IPS-20b (cell line): ENCODE data around the gene SLC25A45.

Experiments
- H3K27ac ChIP-seq: one replicate; pipeline ENCODE4 v1.5.1; 2013; ENCODE audit warnings: low read length
- H3K27me3 ChIP-seq: 2 replicates; pipeline ENCODE4 v1.6.1; 2013; ENCODE audit warnings: mild to moderate bottlenecking, low read length, inconsistent platforms; ENCODE audit not compliant: insufficient read depth
- H3K36me3 ChIP-seq: 2 replicates; pipeline ENCODE4 v1.6.1; 2013; ENCODE audit warnings: low read depth, mild to moderate bottlenecking, inconsistent platforms, low read length, moderate library complexity; ENCODE audit not compliant: insufficient read depth
- H3K4me1 ChIP-seq: 2 replicates; pipeline ENCODE4 v1.6.1; 2013; ENCODE audit warnings: mild to moderate bottlenecking, control low read depth, inconsistent platforms, low read length, moderate library complexity; ENCODE audit not compliant: insufficient read depth
- H3K4me3 ChIP-seq: 2 replicates; pipeline ENCODE4 v1.5.1; 2013; ENCODE audit warnings: mild to moderate bottlenecking, low read length, inconsistent platforms
- H3K9ac ChIP-seq: 2 replicates; pipeline ENCODE4 v1.6.1; 2013; ENCODE audit warnings: low read depth, mild to moderate bottlenecking, inconsistent platforms, low read length, moderate library complexity
- H3K9me3 ChIP-seq: 2 replicates; pipeline ENCODE4 v1.6.1; 2013; ENCODE audit warnings: mild to moderate bottlenecking, low read depth, low read length, inconsistent platforms; ENCODE audit not compliant: insufficient read depth

SLC25A45 gene

DNA sequence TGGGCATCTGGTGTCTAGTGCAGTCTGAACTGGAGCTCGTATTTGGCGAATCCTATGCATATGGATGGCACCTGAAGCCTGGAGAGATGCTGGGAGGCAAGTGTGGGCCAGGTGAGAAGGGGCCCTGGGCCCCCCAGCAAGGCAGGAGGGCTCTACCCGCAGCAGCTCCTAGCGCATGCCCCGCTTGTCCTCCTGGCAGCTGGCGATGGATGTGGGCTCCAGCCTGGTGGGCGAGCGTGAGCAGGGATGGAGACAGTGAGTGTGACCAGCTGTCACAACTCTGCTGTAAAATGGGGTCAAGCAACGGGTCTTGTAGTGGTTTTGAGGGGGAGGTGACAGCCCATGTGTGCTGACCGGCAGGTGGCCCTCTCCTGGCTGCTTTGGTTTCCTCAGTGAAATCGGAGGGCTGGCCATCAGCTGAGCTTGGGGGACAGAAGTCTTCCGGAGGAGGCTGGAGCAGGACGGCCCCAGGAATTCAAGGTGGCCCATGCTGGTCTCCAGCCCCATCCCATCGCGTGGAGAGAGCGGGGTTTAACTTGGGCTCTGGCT lies 16.0 kb upstream of the SLC25A45 start:
- Histone ChIP-seq H3K4me1 (peaks cover 2% of the 10 kb centered on the region; the same call in 1 of the 2 replicates), H3K27me3 (no peaks in the 10 kb centered on the region), H3K9me3 (no peaks in the 10 kb centered on the region), H3K36me3 (peaks cover 19% of the 10 kb centered on the region), H3K4me3 (no peak overlapping the region), H3K27ac (no peak overlapping the region), H3K9ac (no peak overlapping the region)

- H3K36me3 ChIP-seq: peaks cover 15% of the 10 kb centered on the region
- no peak overlapping the region for H3K27ac ChIP-seq
- no peak overlapping the region for H3K4me3 ChIP-seq
- H3K9ac ChIP-seq: no peak overlapping the region
- H3K27me3 ChIP-seq: no peaks in the 10 kb centered on the region
- H3K4me1 ChIP-seq: peaks cover 2% of the 10 kb centered on the region; the same call in 1 of the 2 replicates
- no peaks in the 10 kb centered on the region for H3K9me3 ChIP-seq
Observed at GRCh38 chr11:65396769-65397745, 14.6 kb upstream of the SLC25A45 start.

DNA sequence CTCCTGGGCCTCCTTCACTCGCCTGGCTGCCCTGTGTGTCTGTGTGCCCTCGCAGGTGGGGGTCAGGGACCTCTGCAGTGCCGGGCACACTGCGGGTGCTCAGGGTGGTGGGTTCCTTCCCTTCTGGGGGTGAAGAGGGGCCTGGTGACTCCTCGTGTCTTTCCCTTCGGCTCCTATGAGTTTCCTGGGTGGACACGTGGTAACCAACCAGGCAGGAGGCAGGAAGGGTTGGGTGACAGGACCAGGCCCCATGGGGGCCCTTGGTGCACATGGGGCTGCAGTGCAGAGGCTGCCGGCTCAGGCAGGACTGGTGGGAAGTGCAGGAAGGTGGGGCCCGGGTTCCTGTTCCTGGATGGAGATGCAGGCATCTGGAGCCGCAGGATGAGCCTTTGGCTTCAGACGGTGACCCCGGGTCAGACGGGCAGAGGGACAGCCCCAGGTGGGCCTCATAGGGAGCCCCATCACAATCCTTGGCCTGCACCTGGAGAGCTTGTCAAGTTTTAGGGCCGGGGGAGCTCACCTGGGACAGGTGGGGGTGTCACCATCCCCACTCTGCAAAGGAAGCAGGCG lies 13.6 kb upstream of the SLC25A45 start:
- Histone ChIP-seq H3K27me3 (no peaks in the 10 kb centered on the region), H3K4me1 (peaks cover 2% of the 10 kb centered on the region; the same call in 1 of the 2 replicates), H3K27ac (no peak overlapping the region), H3K36me3 (peaks cover 15% of the 10 kb centered on the region), H3K9ac (no peak overlapping the region), H3K9me3 (no peaks in the 10 kb centered on the region), H3K4me3 (no peak overlapping the region)

DNA sequence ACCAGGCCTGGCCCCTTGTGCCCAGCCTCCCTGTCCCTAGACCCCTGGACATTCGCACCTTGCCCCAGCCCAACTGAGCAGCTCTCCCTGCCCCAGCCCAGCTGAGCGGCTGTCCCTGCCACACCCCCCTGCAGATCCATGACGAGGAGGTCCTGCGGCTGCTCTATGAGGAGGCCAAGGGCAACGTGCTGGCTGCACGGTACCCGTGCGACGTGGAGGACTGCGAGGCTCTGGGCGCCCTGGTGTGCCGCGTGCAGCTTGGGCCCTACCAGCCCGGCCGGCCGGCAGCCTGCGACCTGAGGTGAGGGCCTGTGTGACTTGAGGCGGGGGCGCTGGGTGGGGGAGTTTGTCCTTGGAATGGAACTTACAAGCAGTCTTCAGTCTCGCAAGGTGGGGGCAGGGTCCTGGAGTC lies 11.7 kb upstream of the SLC25A45 start:
- no peak overlapping the region for H3K27ac ChIP-seq
- H3K4me1 ChIP-seq: peaks cover 5% of the 10 kb centered on the region; the same call in 1 of the 2 replicates
- peaks cover 6% of the 10 kb centered on the region for H3K36me3 ChIP-seq
- no peaks in the 10 kb centered on the region for H3K27me3 ChIP-seq
- H3K9ac ChIP-seq: no peak overlapping the region
- H3K9me3 ChIP-seq: no peaks in the 10 kb centered on the region
- H3K4me3 ChIP-seq: no peak overlapping the region

- peaks cover 5% of the 10 kb centered on the region; the same call in 1 of the 2 replicates for H3K4me1 ChIP-seq
- no peak overlapping the region for H3K4me3 ChIP-seq
- H3K36me3 ChIP-seq: peaks cover 6% of the 10 kb centered on the region
- H3K9ac ChIP-seq: no peak overlapping the region
- H3K27ac ChIP-seq: no peak overlapping the region
- H3K9me3 ChIP-seq: no peaks in the 10 kb centered on the region
- no peaks in the 10 kb centered on the region for H3K27me3 ChIP-seq
Observed at GRCh38 chr11:65393513-65394079, 11.2 kb upstream of the SLC25A45 start.

DNA sequence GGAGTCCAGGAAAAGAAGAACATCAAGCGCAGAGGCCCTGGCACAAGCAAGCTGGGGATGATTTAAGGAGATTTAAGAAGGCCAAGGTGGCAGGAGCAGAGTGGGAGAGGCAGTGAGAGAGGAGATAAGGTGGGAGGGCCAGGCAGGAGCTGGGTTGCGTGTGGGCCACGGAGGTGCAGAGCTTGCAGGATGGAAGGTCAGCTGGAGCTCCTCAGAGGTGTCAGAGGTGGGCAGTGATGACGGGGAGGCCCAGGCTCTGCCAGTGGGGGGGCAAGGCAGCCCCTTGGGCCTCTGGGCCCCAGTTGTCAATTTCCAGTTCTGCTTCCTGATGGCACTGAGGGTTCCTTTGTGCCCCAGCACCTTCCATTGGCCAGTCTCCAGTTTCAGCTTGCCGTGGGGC lies 10.5 kb upstream of the SLC25A45 start:
- H3K9me3 ChIP-seq: no peaks in the 10 kb centered on the region
- no peak overlapping the region for H3K9ac ChIP-seq
- H3K36me3 ChIP-seq: peaks cover 6% of the 10 kb centered on the region
- H3K27ac ChIP-seq: no peak overlapping the region
- no peak overlapping the region for H3K4me3 ChIP-seq
- H3K27me3 ChIP-seq: no peaks in the 10 kb centered on the region
- H3K4me1 ChIP-seq: peaks cover 5% of the 10 kb centered on the region; the same call in 1 of the 2 replicates

GRCh38 chr11:65392186-65392829 lies 9.9 kb upstream of the SLC25A45 start:
- H3K9me3 ChIP-seq: no peaks in the 10 kb centered on the region
- no peak overlapping the region for H3K27ac ChIP-seq
- no peak overlapping the region for H3K4me3 ChIP-seq
- H3K27me3 ChIP-seq: no peaks in the 10 kb centered on the region
- no peak overlapping the region for H3K9ac ChIP-seq
- H3K36me3 ChIP-seq: peaks cover 4% of the 10 kb centered on the region
- H3K4me1 ChIP-seq: peaks cover 5% of the 10 kb centered on the region; the same call in 1 of the 2 replicates

DNA sequence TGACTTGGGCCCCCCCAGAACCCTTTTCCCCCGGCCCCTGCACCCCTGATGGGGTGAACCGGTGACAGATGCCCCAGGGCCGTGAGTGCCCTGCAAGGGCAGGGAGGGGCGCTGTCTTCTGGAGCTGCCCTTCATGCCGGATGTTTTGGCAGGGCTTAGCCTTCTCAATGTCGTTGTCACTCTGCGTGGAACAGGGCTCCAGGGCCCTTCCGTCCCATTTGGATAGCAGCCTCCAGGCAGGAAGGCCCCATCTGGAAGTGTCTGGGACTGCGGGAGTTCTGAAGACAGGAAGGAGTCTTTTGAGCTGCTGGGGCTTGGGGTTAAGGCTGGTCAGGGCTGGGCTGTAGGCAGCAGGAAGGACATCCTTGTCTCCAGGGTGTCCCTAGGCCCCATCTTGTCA lies 8.6 kb upstream of the SLC25A45 start:
- Histone ChIP-seq H3K27me3 (peaks cover 5% of the 10 kb centered on the region; the same call in 1 of the 2 replicates), H3K4me1 (peaks cover 5% of the 10 kb centered on the region; the same call in 1 of the 2 replicates), H3K4me3 (no peak overlapping the region), H3K9me3 (no peaks in the 10 kb centered on the region), H3K27ac (no peak overlapping the region), H3K9ac (no peak overlapping the region), H3K36me3 (no peaks in the 10 kb centered on the region; the same call in 1 of the 2 replicates)

DNA sequence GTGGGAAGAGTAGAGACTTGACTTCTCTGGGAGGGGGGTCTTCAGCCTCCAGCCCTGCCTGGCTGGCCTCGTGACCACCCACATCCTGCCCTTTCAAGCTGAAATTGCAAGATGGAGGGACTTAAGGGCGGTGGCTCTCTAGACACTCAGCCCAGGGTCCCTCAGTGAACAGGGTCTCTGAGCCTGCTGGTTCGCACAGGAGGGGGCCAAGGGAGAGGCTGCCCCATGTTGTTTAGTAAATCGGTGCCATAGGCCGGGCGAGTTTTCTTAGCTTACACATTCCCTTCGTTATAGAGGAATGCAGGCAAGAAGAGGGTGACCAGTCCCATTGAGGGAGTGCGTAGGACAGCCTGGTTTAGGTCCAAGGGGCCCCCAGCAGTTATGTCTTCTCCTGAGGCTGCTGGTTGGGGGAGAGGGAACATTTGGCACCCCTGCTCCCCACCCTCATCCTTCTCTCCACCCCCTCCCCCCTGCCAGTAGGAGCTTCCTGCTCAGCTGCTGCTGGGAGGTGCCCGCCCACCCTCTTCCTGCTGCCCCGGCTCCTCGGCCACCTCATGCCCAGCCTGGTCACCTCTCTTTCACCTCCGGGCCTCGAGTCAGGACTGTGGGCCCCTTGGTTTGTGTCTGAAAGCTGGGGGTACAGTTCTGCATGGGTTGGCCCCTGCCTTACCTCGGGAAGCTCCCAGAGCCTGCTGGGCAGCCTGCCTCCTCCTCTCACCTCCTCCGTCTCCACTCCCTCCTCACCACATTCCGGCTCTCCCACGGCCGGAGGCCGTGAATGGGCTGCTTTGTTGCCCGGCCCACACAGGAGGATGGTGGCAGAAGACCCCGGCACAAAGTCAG lies 7.9 kb upstream of the SLC25A45 start:
- Histone ChIP-seq H3K4me3 (no peak overlapping the region), H3K36me3 (no peaks in the 10 kb centered on the region), H3K9me3 (no peaks in the 10 kb centered on the region), H3K9ac (peak overlapping the region; percentile 15; the same call in 1 of the 2 replicates), H3K4me1 (peaks cover 5% of the 10 kb centered on the region; the same call in 1 of the 2 replicates), H3K27me3 (peaks cover 5% of the 10 kb centered on the region; the same call in 1 of the 2 replicates), H3K27ac (no peak overlapping the region)

GRCh38 chr11:65389294-65389980 lies 7.0 kb upstream of the SLC25A45 start:
- H3K9me3 ChIP-seq: no peaks in the 10 kb centered on the region
- peaks cover 5% of the 10 kb centered on the region; the same call in 1 of the 2 replicates for H3K27me3 ChIP-seq
- no peak overlapping the region for H3K4me3 ChIP-seq
- no peaks in the 10 kb centered on the region for H3K36me3 ChIP-seq
- peak overlapping the region; percentile 15; the same call in 1 of the 2 replicates for H3K9ac ChIP-seq
- H3K27ac ChIP-seq: no peak overlapping the region
- peaks cover 5% of the 10 kb centered on the region; the same call in 1 of the 2 replicates for H3K4me1 ChIP-seq
